NCI-H187 (cell line): ENCODE results near the gene BPI.
"Not testable (repeated sequence)": the region's sequence is repeated elsewhere in the genome, so short reads cannot be mapped to it uniquely, and the experiment has no call there.

Experiments used
- DNase-seq, 2 experiments: peaks; one replicate each; lab custom pipeline; 2025; lab: John Stamatoyannopoulos, UW

Gene BPI

GRCh38 chr20:38304845-38305447 lies 990 bp downstream of the BPI start:
- no peak for DNase-seq

- DNase-seq = no peak
Observed at GRCh38 chr20:38305541-38305940, 1.6 kb downstream of the BPI start.

GRCh38 chr20:38306379-38306778 lies 2.4 kb downstream of the BPI start:
- no peak for DNase-seq

- no peak for DNase-seq
Observed at GRCh38 chr20:38307371-38308046, 3.6 kb downstream of the BPI start.

GRCh38 chr20:38308047-38308438 lies 4.1 kb downstream of the BPI start:
- DNase-seq = no peak

GRCh38 chr20:38308447-38308846 lies 4.5 kb downstream of the BPI start:
- DNase-seq = no peak

GRCh38 chr20:38311091-38311490 lies 7.1 kb downstream of the BPI start:
- DNase-seq = no peak

- no peak for DNase-seq
Observed at GRCh38 chr20:38311491-38311890, 7.5 kb downstream of the BPI start.

GRCh38 chr20:38313676-38314075 lies 9.7 kb downstream of the BPI start:
- no peak for DNase-seq

- not testable (repeated sequence) for DNase-seq
Observed at GRCh38 chr20:38314350-38314749, 10.4 kb downstream of the BPI start.

GRCh38 chr20:38315290-38315966 lies 11.5 kb downstream of the BPI start:
- DNase-seq = no peak

- DNase-seq = no peak
Observed at GRCh38 chr20:38316341-38316740, 12.4 kb downstream of the BPI start.

- no peak for DNase-seq
Observed at GRCh38 chr20:38317422-38317821, 13.5 kb downstream of the BPI start.

- no peak for DNase-seq
Observed at GRCh38 chr20:38320221-38320620, 16.3 kb downstream of the BPI start.

GRCh38 chr20:38321959-38322598 lies 18.1 kb downstream of the BPI start:
- DNase-seq = no peak

GRCh38 chr20:38324159-38324558 lies 20.2 kb downstream of the BPI start:
- no peak for DNase-seq

- DNase-seq = no peak
Observed at GRCh38 chr20:38325167-38325566, 21.2 kb downstream of the BPI start.

GRCh38 chr20:38325905-38326304 lies 21.9 kb downstream of the BPI start:
- no peak for DNase-seq

- DNase-seq = no peak
Observed at GRCh38 chr20:38326309-38326708, 22.4 kb downstream of the BPI start.

- no peak for DNase-seq
Observed at GRCh38 chr20:38330638-38331037, 26.7 kb downstream of the BPI start.

GRCh38 chr20:38331245-38331644 lies 27.3 kb downstream of the BPI start:
- DNase-seq = no peak

GRCh38 chr20:38331814-38332213 lies 27.9 kb downstream of the BPI start:
- no peak for DNase-seq

GRCh38 chr20:38334016-38334415 lies 30.1 kb downstream of the BPI start:
- DNase-seq = no peak
